KMS-11 (cell line): Measurements from ENCODE around the gene USP37.

Experiments used
- H2AFZ ChIP-seq: fragments of 200-600 bp; sonication (generic); 2 replicates; pipeline ENCODE4 v1.6.1; 2016; ENCODE audit warnings: antibody characterized with exemption, mixed run types, low read depth
- H3K27ac ChIP-seq: fragments of 200-600 bp; sonication (generic); 2 replicates; pipeline ENCODE4 v1.6.1; 2016; ENCODE audit warnings: mild to moderate bottlenecking, mixed run types
- H3K27me3 ChIP-seq: fragments of 200-600 bp; sonication (generic); 2 replicates; pipeline ENCODE4 v1.6.1; 2017; ENCODE audit warnings: mild to moderate bottlenecking, low read depth, mixed run types, moderate library complexity; ENCODE audit not compliant: insufficient read depth
- H3K36me3 ChIP-seq: fragments of 200-600 bp; sonication (generic); 2 replicates; pipeline ENCODE4 v1.6.1; 2017; ENCODE audit warnings: mild to moderate bottlenecking, mixed run types; ENCODE audit not compliant: insufficient read depth
- H3K4me1 ChIP-seq: fragments of 200-600 bp; sonication (generic); 2 replicates; pipeline ENCODE4 v1.6.1; 2016; ENCODE audit warnings: mild to moderate bottlenecking, low read depth, mixed run types; ENCODE audit not compliant: poor library complexity, severe bottlenecking
- H3K4me2 ChIP-seq: fragments of 200-600 bp; sonication (generic); 2 replicates; pipeline ENCODE4 v1.7.0; 2016; ENCODE audit warnings: mild to moderate bottlenecking, mixed run types
- H3K4me3 ChIP-seq: fragments of 200-600 bp; sonication (generic); IDR thresholded peaks from 2 replicates; pipeline ENCODE4 v1.6.1; 2017; ENCODE audit warnings: low read depth, low read length, mixed read lengths; ENCODE audit not compliant: insufficient read depth
- H3K79me2 ChIP-seq: fragments of 200-600 bp; sonication (generic); 2 replicates; pipeline ENCODE4 v1.6.1; 2016; ENCODE audit warnings: low read depth, mixed run types; ENCODE audit not compliant: insufficient read depth
- H3K9ac ChIP-seq: fragments of 200-600 bp; sonication (generic); 2 replicates; pipeline ENCODE4 v1.6.1; 2016; ENCODE audit warnings: mild to moderate bottlenecking, mixed run types
- H4K20me1 ChIP-seq: fragments of 200-600 bp; sonication (generic); 2 replicates; pipeline ENCODE4 v1.6.1; 2016; ENCODE audit warnings: mild to moderate bottlenecking, mixed run types; ENCODE audit not compliant: insufficient read depth
- TF ChIP-seq, protein P1 (sequence below): fragments of 200-600 bp; sonication (generic); conservative IDR thresholded peaks from 2 replicates; pipeline ENCODE4 v1.6.1; 2017; ENCODE audit warnings: low read depth, mild to moderate bottlenecking, antibody characterized with exemption, low read length, moderate library complexity, mixed read lengths

USP37 gene

DNA sequence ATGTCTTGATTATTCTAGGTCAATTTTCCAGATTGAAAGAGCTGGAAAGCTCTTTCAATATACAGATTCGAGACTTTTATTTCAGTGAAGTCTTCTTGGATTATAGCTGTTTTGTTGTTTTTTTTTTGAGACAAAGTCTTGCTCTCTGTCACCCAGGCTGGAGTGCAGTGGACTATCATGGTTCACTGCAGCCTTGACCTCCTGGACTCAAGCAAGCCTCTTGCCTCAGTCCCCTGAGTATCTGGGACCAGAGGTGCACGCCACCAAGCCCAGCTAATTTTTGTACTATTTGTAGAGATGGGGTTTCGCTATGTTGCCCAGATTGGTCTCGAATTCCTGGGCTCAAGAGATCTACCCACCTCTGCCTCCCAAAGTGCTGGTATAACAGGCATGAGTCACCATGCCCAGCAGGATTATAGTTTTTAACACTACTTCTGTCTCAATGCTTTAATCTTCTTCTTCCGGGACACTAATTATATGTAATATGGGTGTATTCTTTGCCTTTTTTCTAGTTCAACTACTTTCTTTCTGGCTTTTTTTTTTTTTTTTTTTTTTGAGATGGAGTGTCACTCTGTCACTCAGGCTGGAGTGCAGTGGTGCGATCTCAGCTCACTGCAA lies 62.3 kb downstream of the USP37 start:
- H3K4me3 ChIP-seq, result no peak overlapping the region
- no peak overlapping the region for H3K9ac ChIP-seq
- H4K20me1 ChIP-seq, result no peaks in the 10 kb centered on the region
- H3K4me1 ChIP-seq, result peaks cover 27% of the 10 kb centered on the region
- no peak overlapping the region for H3K4me2 ChIP-seq
- TF ChIP-seq, protein P1, sequence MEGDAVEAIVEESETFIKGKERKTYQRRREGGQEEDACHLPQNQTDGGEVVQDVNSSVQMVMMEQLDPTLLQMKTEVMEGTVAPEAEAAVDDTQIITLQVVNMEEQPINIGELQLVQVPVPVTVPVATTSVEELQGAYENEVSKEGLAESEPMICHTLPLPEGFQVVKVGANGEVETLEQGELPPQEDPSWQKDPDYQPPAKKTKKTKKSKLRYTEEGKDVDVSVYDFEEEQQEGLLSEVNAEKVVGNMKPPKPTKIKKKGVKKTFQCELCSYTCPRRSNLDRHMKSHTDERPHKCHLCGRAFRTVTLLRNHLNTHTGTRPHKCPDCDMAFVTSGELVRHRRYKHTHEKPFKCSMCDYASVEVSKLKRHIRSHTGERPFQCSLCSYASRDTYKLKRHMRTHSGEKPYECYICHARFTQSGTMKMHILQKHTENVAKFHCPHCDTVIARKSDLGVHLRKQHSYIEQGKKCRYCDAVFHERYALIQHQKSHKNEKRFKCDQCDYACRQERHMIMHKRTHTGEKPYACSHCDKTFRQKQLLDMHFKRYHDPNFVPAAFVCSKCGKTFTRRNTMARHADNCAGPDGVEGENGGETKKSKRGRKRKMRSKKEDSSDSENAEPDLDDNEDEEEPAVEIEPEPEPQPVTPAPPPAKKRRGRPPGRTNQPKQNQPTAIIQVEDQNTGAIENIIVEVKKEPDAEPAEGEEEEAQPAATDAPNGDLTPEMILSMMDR, result no peak
- no peaks in the 10 kb centered on the region for H3K36me3 ChIP-seq
- no peaks in the 10 kb centered on the region for H3K27me3 ChIP-seq
- no peak overlapping the region for H3K27ac ChIP-seq
- H2AFZ ChIP-seq, result no peak overlapping the region
- H3K79me2 ChIP-seq, result no peaks in the 10 kb centered on the region

DNA sequence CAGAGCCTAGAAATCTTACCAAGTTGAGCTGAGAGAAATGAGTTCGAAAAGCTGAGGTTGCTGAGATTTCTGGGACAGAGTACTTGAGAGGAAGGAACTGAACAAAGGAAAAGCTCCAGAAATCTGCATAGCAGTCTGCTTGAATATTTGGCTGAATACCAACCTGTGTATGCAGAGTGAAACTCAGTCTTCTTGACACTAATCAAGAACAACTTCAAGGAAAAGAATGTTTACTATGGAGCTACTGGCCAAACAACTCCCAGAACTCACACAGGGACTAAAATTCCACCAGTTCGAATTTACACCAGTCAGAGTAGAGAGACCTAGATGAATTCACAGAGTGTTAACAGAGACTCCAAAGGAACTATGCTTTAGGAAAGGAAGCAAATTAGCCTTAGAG lies 66.5 kb downstream of the USP37 start:
- H3K4me2 ChIP-seq, result no peak overlapping the region

DNA sequence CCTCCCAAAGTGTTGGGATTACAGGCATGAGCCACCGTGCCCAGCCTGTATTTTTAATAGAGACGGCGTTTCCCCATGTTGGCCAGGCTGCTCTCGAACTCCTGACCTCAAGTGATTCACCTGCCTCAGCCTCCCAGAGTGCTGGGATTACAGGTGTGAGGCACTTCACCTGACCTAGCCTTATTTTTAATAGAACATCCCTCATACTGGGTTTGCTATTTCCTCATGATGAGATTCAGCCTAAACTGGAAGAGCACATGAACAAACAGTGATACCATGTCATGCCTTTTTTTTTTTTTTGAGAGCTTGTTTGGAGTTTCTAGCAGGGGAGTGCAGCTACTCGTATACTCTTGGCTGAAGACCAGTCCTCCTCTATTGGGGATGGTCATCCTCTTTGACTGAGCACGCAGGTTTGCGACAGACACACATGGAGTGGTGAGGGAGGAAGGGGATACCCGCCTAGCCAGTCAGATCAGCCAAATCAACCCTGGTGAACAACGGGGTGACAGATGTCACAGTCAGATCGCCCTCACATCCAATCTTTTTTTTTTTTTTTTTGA lies 67.6 kb downstream of the USP37 start:
- no peak overlapping the region for H3K9ac ChIP-seq
- no peak overlapping the region for H2AFZ ChIP-seq
- H3K4me1 ChIP-seq, result no peaks in the 10 kb centered on the region
- no peak overlapping the region for H3K4me3 ChIP-seq
- H3K79me2 ChIP-seq, result no peaks in the 10 kb centered on the region
- no peaks in the 10 kb centered on the region for H3K36me3 ChIP-seq
- no peaks in the 10 kb centered on the region for H4K20me1 ChIP-seq
- TF ChIP-seq, protein P1, result no peak
- H3K27ac ChIP-seq, result no peak overlapping the region
- no peak overlapping the region for H3K4me2 ChIP-seq
- no peaks in the 10 kb centered on the region for H3K27me3 ChIP-seq

More for the DNA sequence above, 66.5 kb downstream of the USP37 start:
- TF ChIP-seq, protein P1, result no peak
- no peaks in the 10 kb centered on the region for H3K36me3 ChIP-seq
- no peaks in the 10 kb centered on the region for H3K4me1 ChIP-seq
- no peak overlapping the region for H2AFZ ChIP-seq
- H3K27me3 ChIP-seq, result no peaks in the 10 kb centered on the region
- H3K9ac ChIP-seq, result no peak overlapping the region
- no peaks in the 10 kb centered on the region for H4K20me1 ChIP-seq
- H3K27ac ChIP-seq, result no peak overlapping the region
- no peak overlapping the region for H3K4me3 ChIP-seq
- no peaks in the 10 kb centered on the region for H3K79me2 ChIP-seq

DNA sequence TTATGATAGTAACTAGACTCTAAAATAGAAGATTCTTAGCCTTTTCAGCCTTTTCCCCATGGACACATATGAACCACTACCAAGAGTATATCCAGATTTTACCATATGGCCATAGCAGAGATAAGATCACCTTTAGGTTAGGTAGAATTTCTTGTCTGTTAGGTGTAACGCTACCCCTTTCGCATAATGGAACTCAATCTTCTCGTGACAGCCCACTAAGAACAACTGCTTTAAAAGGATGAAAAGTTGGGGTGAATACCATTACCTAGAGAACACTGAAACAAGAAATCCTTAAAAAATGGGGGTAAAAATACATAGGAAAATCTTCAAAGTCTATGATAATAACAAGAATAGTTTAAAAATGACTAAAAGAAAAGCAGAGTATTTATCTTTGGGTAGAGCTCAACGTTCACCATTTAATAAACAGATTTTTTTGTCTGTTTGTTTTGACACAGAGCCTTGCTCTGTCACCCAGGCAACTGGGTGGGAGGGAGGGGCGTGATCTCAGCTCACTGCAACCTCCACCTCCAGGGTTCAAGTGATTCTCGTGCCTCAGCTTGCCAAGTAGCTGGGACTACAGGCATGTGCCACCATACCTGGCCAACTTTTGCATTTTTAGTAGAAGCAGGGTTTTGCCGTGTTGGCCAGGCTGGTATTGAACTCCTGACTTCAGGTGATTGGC lies 82.0 kb downstream of the USP37 start:
- H3K4me3 ChIP-seq, result no peak overlapping the region
- H3K4me2 ChIP-seq, result no peak overlapping the region
- H3K79me2 ChIP-seq, result no peaks in the 10 kb centered on the region
- H3K36me3 ChIP-seq, result 0 out of 2 replicates have a peak, but pooled peaks cover 3% of the 10 kb centered on the region
- H3K27me3 ChIP-seq, result no peaks in the 10 kb centered on the region
- no peak overlapping the region for H3K9ac ChIP-seq
- peaks cover 21% of the 10 kb centered on the region for H3K4me1 ChIP-seq
- TF ChIP-seq, protein P1, result no peak
- H4K20me1 ChIP-seq, result no peaks in the 10 kb centered on the region
- H3K27ac ChIP-seq, result no peak overlapping the region
- no peak overlapping the region for H2AFZ ChIP-seq
